Spleen (tissue), 11 donors: ENCODE results near the gene ARRB2. TPM values are rescaled to one million over a fixed set of nuclear protein-coding genes. Genes with fewer than 3 reads are reported as not detected.
"Not testable (repeated sequence)": the region's sequence is repeated elsewhere in the genome, so short reads cannot be mapped to it uniquely, and the experiment has no call there.

Experiments
- DNase-seq: peaks from one replicate; pipeline ENCODE4 v3.0.0-alpha.2; 2020
- H3K27ac ChIP-seq, 8 donors: fragments of 200-600 bp; sonication (generic) in 7 of 8; 1 replicate in 4 of 8; 2 replicates in 4 of 8; pipeline versions ENCODE4 v1.5.0 to v1.8.0; 2016 to 2021; ENCODE audit warnings: inconsistent platforms in 4 of 8, mild to moderate bottlenecking in 4 of 8, moderate library complexity in 1 of 8
- H3K27me3 ChIP-seq, 7 donors: fragments of 200-600 bp; sonication (generic) in 6 of 7; replicated peaks in 1 of 7; 1 replicate in 4 of 7; 2 replicates in 3 of 7; pipeline versions ENCODE4 v1.5.0 to v1.8.0; 2016 to 2021; ENCODE audit warnings: inconsistent platforms in 3 of 7, mild to moderate bottlenecking in 1 of 7
- H3K36me3 ChIP-seq, 6 donors: fragments of 200-600 bp; sonication (generic) in 5 of 6; 1 replicate in 4 of 6; 2 replicates in 2 of 6; pipeline versions ENCODE4 v1.5.0 to v1.8.0; 2016 to 2021; ENCODE audit warnings: inconsistent platforms in 2 of 6
- H3K4me1 ChIP-seq, 6 donors: fragments of 200-600 bp; sonication (generic) in 5 of 6; 1 replicate in 3 of 6; 2 replicates in 3 of 6; pipeline versions ENCODE4 v1.5.0 to v1.8.0; 2016 to 2021; ENCODE audit warnings: inconsistent platforms in 3 of 6
- H3K4me3 ChIP-seq, 8 donors: fragments of 200-600 bp; sonication (generic) in 7 of 8; 1 replicate in 4 of 8; 2 replicates in 4 of 8; pipeline versions ENCODE4 v1.5.0 to v1.8.0; 2016 to 2021; ENCODE audit warnings: inconsistent platforms in 4 of 8, mild to moderate bottlenecking in 4 of 8, moderate library complexity in 2 of 8
- H3K9me3 ChIP-seq, 8 donors: fragments of 200-600 bp; sonication (generic) in 7 of 8; 1 replicate in 4 of 8; 2 replicates in 4 of 8; pipeline versions ENCODE4 v1.5.0 to v1.8.0; 2016 to 2021; ENCODE audit warnings: inconsistent platforms in 4 of 8
- POLR2A ChIP-seq, 3 donors: fragments of 450-650 bp; IDR thresholded peaks; one replicate each; pipeline ENCODE4 v1.5.1; 2017; ENCODE audit warnings: antibody characterized with exemption in 3 of 3, mild to moderate bottlenecking in 1 of 3
- POLR2AphosphoS5 ChIP-seq, 3 donors: sonication (generic); formaldehyde crosslinking; IDR thresholded peaks; one replicate each; pipeline ENCODE4 v1.5.1; 2017; ENCODE audit warnings: antibody characterized with exemption in 3 of 3
- WGBS, 5 donors: extraction: QIAGEN DNeasy Blood & Tissue Kit in 3 of 5; methylation state at CpG; one replicate each; pipeline versions ENCODE4 v1.1.5 to v1.1.7; 2013 to 2018; 5-methylcytosine and 5-hydroxymethylcytosine counted together
- intact Hi-C: fragments of 100-400 bp; cut with DNase I; formaldehyde crosslinking; loops from one replicate; pipeline ENCODE4 v1.15.0; 2023; ENCODE audit warnings: low total_unique reads
- polyA plus RNA-seq, 3 donors: library from polyadenylated mRNA; stranded (reverse); fragments of 200-250 nt; gene quantifications; one replicate each; pipeline ENCODE4 v1.2.1, GENCODE V29; 2013
- total RNA-seq, 7 donors: library from RNA; depleted of rRNA in 3 of 7; stranded (reverse); fragments of >200 nt in 3 of 7; fragmentation: NEBNext Ultra II Directional in 4 of 7; extraction: Animal tissue kit (Norgen Biotek cat#: 25700) in 4 of 7; gene quantifications; one replicate each; pipeline versions ENCODE4 v1.1.0 to v1.2.1, GENCODE V29; 2016 to 2021
- TF ChIP-seq, protein P1 (sequence below), 11 experiments: fragments of 200-600 bp in 7 of 11; fragments of 450-650 bp in 4 of 11; sonication (generic) in 4 of 11; IDR thresholded peaks in 8 of 11; conservative IDR thresholded peaks in 3 of 11; 1 replicate in 7 of 11; 2 replicates in 4 of 11; pipeline versions ENCODE4 v1.4.0 to v1.8.0; 2016 to 2021; ENCODE audit warnings: antibody characterized with exemption in 11 of 11, inconsistent platforms in 4 of 11, mild to moderate bottlenecking in 1 of 11
- donor health status: healthy with polysubstance abuse.
- donor health status: DM: no; HTN: no; CAD: no; lungs with moderate emphysema.
- donor health status: DM: no; HTN: no; CAD: no.
- donor health status: Bipolar disorder and iron deficiency.
- donor health status: healthy.
- donor health status: DM: no; HTN: no; CAD: no.
- donor health status: DM: yes; HTN: yes; CAD: no.

Gene ARRB2
- total and polyA plus RNA-seq, 10 donors, result 61.4 to 416 (median 209) TPM

DNA sequence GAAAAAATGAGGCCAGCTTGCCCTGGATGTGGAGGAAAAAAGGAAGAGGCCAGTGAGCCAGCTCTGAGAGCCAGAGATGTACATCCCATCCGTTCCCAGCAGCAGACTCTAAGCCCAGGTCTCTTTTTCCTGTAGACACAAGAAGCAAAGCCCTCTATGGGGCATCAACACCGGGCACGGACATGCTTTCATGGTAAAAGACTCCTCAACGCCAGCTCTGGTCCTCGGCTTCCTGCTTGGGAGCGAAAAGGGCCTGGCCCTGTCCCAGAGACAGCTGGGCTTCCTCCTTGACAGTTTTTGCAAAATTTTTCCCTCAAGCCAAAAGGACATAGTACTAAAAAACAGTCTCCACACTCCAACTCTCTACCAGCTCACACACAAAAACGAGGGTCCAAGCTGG is 33.6 kb upstream of the ARRB2 start:
- H3K27me3 ChIP-seq, result no peaks in the 10 kb centered on the region
- no peak for DNase-seq
- intact Hi-C loops, result no loop called here
- TF ChIP-seq POLR2AphosphoS5 (IDR thresholded peaks at IDR 0.05) (no peak), POLR2A (IDR thresholded peaks at IDR 0.05) (no peak)
- TF ChIP-seq, protein P1, sequence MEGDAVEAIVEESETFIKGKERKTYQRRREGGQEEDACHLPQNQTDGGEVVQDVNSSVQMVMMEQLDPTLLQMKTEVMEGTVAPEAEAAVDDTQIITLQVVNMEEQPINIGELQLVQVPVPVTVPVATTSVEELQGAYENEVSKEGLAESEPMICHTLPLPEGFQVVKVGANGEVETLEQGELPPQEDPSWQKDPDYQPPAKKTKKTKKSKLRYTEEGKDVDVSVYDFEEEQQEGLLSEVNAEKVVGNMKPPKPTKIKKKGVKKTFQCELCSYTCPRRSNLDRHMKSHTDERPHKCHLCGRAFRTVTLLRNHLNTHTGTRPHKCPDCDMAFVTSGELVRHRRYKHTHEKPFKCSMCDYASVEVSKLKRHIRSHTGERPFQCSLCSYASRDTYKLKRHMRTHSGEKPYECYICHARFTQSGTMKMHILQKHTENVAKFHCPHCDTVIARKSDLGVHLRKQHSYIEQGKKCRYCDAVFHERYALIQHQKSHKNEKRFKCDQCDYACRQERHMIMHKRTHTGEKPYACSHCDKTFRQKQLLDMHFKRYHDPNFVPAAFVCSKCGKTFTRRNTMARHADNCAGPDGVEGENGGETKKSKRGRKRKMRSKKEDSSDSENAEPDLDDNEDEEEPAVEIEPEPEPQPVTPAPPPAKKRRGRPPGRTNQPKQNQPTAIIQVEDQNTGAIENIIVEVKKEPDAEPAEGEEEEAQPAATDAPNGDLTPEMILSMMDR (IDR thresholded peaks at IDR 0.05 in 8 of 11, conservative IDR thresholded peaks at IDR 0.05 in 3 of 11), result no peak
- H3K27ac ChIP-seq, result no peak overlapping the region
- 83 to 97% (median 93%) methylated on average over 7 of the region's 7 CpGs for WGBS, 5 donors
- peaks cover 0 to 12% (median 0%) of the 10 kb centered on the region in 6 donors for H3K4me1 ChIP-seq
- H3K9me3 ChIP-seq, result no peaks in the 10 kb centered on the region
- H3K4me3 ChIP-seq, result no peak overlapping the region
- peaks cover 3 to 100% (median 94%) of the 10 kb centered on the region in 6 donors for H3K36me3 ChIP-seq

DNA sequence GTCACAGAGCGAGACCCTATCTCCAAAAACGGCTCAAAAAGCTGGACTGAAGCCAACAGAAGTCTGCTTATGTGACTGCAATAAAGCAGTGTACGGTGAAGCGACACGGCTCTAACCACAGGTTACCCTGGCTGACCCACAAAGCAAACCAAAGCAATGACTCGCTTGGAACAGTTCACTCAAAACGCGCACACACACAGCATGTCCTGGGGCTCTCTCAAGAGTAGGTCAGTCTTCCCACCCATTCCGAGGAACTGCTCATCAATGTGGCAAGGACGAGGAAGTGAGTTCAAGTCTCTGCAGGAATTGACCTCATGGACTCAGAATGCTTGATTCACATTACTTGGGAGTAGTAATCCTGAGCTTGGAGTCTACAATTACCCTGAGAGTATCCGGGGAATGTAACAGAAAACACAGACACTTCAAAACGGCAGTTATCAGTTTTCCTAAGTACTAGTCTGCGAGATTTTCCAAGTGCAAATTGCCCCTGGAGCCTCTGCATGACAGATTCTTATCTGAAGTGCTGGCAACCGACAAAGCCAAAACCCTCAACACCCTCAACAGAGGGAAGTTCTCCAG is 31.9 kb upstream of the ARRB2 start:
- Histone ChIP-seq H3K36me3 (peaks cover 3 to 97% (median 88%) of the 10 kb centered on the region in 6 donors), H3K4me3 (no peak overlapping the region), H3K9me3 (no peaks in the 10 kb centered on the region), H3K27me3 (no peaks in the 10 kb centered on the region), H3K4me1 (peaks cover 0 to 10% (median 0%) of the 10 kb centered on the region in 6 donors), H3K27ac (no peak overlapping the region)
- WGBS, 5 donors, result 48 to 70% (median 49%) methylated on average over 13 to 14 of the region's 14 CpGs
- intact Hi-C loops, result no loop called here
- no peak for DNase-seq
- TF ChIP-seq, protein P1 (IDR thresholded peaks at IDR 0.05 in 8 of 11, conservative IDR thresholded peaks at IDR 0.05 in 3 of 11), result no peak
- TF ChIP-seq POLR2A (IDR thresholded peaks at IDR 0.05) (no peak), POLR2AphosphoS5 (IDR thresholded peaks at IDR 0.05) (no peak)

DNA sequence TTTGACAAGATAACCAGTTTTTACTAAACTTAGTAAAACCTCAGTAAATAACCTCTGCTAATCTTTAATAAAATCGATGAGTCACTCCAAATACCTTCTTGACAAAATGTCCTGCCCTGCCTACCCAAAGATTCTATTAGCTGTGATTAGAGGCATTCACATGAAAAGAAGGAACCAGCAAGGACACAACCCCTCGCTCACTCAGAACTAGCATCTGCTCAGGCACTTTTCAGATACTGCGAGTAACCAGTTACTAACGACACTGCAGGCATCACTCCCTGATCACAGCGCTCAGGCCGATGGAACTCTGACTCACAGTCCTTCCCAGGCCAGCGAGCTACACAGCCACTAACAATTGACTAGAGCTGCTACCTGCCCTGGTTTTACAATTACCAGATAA is 30.8 kb upstream of the ARRB2 start:
- WGBS, 5 donors, result 90 to 97% (median 93%) methylated on average over 7 of the region's 7 CpGs
- DNase-seq, result no peak
- Histone ChIP-seq H3K4me1 (peaks cover 0 to under 1% (median 0%) of the 10 kb centered on the region in 6 donors), H3K27ac (no peak overlapping the region), H3K4me3 (no peak overlapping the region), H3K27me3 (no peaks in the 10 kb centered on the region), H3K9me3 (no peaks in the 10 kb centered on the region), H3K36me3 (peaks cover 3 to 97% (median 77%) of the 10 kb centered on the region in 6 donors)
- TF ChIP-seq, protein P1 (IDR thresholded peaks at IDR 0.05 in 8 of 11, conservative IDR thresholded peaks at IDR 0.05 in 3 of 11), result no peak
- TF ChIP-seq POLR2A (IDR thresholded peaks at IDR 0.05), result no peak
- TF ChIP-seq POLR2AphosphoS5 (IDR thresholded peaks at IDR 0.05), result no peak
- intact Hi-C loops, result no loop called here

DNA sequence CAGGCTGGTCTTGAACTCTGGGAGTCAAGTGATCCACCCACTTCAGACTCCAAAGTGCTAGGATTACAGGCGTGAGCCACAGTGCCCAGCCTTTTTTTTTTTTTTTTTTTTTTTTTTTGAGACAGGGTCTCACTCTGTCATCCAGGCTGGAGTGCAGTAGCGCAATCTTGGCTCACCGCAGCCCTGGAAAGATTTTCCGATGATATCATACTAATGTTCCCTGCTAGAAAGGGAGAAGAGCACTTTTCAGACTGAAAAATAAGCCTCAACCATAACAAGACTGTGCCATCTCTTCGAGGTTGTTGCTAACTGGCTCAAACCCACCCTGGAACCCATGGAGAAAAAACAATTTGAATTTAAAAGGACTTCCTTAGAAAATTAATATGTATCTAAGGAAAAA is 26.7 kb upstream of the ARRB2 start:
- H3K4me1 ChIP-seq, intact Hi-C loops, DNase-seq, H3K27ac ChIP-seq, H3K9me3 ChIP-seq, H3K4me3 ChIP-seq, H3K27me3 ChIP-seq: not testable (repeated sequence)
- H3K36me3 ChIP-seq, result peaks cover 3 to 93% (median 40%) of the 10 kb centered on the region in 6 donors
- WGBS, 5 donors, result 97 to 99% (median 98%) methylated on average over 5 of the region's 5 CpGs

DNA sequence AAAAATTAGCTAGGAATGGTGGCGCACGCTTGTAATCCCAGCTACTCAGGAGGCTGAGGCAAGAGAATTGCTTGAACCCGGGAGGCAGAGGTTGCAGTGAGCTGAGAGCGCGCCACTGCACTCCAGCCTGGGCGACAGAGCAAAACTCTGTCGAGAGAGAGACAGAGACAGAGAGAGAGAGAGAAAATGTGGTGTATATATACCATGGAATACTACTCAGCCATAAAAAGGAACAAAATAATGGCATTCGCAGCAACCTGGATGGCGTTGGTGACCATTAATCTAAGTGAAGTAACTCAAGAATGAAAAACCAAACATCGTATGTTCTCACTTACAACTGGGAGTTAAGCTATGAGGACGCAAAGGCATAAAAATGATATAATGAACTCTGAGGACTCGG is 20.6 kb upstream of the ARRB2 start:
- H3K9me3 ChIP-seq, H3K4me3 ChIP-seq, DNase-seq, intact Hi-C loops, H3K27ac ChIP-seq, H3K27me3 ChIP-seq: not testable (repeated sequence)
- peaks cover 0 to 10% (median 0%) of the 10 kb centered on the region in 6 donors for H3K4me1 ChIP-seq
- H3K36me3 ChIP-seq, result peaks cover 0 to 78% (median 18%) of the 10 kb centered on the region in 6 donors
- WGBS, 5 donors, result 87 to 94% (median 90%) methylated on average over 12 of the region's 12 CpGs
